Transverse colon (tissue), 4 donors: Measurements from ENCODE around the gene EFNA5. TPM values are rescaled to one million over a fixed set of nuclear protein-coding genes. Genes with fewer than 3 reads are reported as not detected.

Source experiments
- DNase-seq: peaks from one replicate; pipeline ENCODE4 v3.0.0-alpha.2; 2019
- H3K27ac ChIP-seq, 4 donors: fragments of 200-600 bp; sonication (generic); 2 replicates each; pipeline ENCODE4 v1.5.1; 2016 to 2018; ENCODE audit warnings: inconsistent platforms in 4 of 4
- H3K27me3 ChIP-seq: fragments of 200-600 bp; sonication (generic); 2 replicates; pipeline ENCODE4 v1.5.1; 2017; ENCODE audit warnings: inconsistent platforms
- H3K36me3 ChIP-seq, 4 donors: fragments of 200-600 bp; sonication (generic); 2 replicates each; pipeline ENCODE4 v1.5.1; 2017 to 2019; ENCODE audit warnings: inconsistent platforms in 4 of 4
- H3K4me1 ChIP-seq, 4 donors: fragments of 200-600 bp; sonication (generic); 2 replicates each; pipeline ENCODE4 v1.5.1; 2017 to 2020; ENCODE audit warnings: inconsistent platforms in 4 of 4
- H3K4me3 ChIP-seq, 4 donors: fragments of 200-600 bp; sonication (generic); 1 replicate in 1 of 4; 2 replicates in 3 of 4; pipeline versions ENCODE4 v1.5.1 to v1.6.1; 2017 to 2019; ENCODE audit warnings: inconsistent platforms in 4 of 4
- H3K9me3 ChIP-seq, 2 donors: fragments of 200-600 bp; sonication (generic); 2 replicates each; pipeline ENCODE4 v1.5.1; 2017 to 2019; ENCODE audit warnings: inconsistent platforms in 2 of 2
- CTCF ChIP-seq, 5 experiments: fragments of 200-600 bp in 3 of 5; fragments of 450-650 bp in 2 of 5; sonication (generic) in 3 of 5; IDR thresholded peaks; 1 replicate in 2 of 5; 2 replicates in 3 of 5; pipeline ENCODE4 v1.5.1; 2016 to 2017; ENCODE audit warnings: antibody characterized with exemption in 5 of 5, inconsistent platforms in 3 of 5, mild to moderate bottlenecking in 2 of 5, moderate library complexity in 1 of 5
- EP300 ChIP-seq: sonication (generic); formaldehyde crosslinking; IDR thresholded peaks from one replicate; pipeline ENCODE4 v1.6.1; 2017; ENCODE audit warnings: antibody characterized with exemption, low read depth
- POLR2A ChIP-seq: fragments of 450-650 bp; IDR thresholded peaks from one replicate; pipeline ENCODE4 v1.6.1; 2016; ENCODE audit warnings: antibody characterized with exemption, mild to moderate bottlenecking, moderate library complexity
- POLR2AphosphoS5 ChIP-seq, 3 donors: sonication (generic); formaldehyde crosslinking; IDR thresholded peaks; one replicate each; pipeline ENCODE4 v1.6.1; 2016; ENCODE audit warnings: antibody characterized with exemption in 3 of 3
- WGBS, 2 donors: methylation state at CpG; one replicate each; pipeline ENCODE4 v1.1.5; 2018; ENCODE audit warnings: low coverage in 1 of 2; 5-methylcytosine and 5-hydroxymethylcytosine counted together
- in situ Hi-C, 4 donors: fragments of 200-750 bp; cut with MboI; loops; one replicate each; pipeline versions ENCODE4 v1.15.0 to v1.15.1; 2017; ENCODE audit warnings: low sequenced_read_pairs in 3 of 4, low pct_ligation_motif_present in 1 of 4, low pct_unique_long_range_greater_than_20kb in 1 of 4
- intact Hi-C: fragments of 100-400 bp; cut with DNase I; formaldehyde crosslinking; loops from one replicate; pipeline ENCODE4 v1.15.1; 2023; ENCODE audit warnings: low total_unique reads
- total RNA-seq, 4 donors: library from RNA; depleted of rRNA; stranded (reverse); fragments of >200 nt; gene quantifications; one replicate each; pipeline ENCODE4 v1.1.0, GENCODE V29; 2016

EFNA5 gene
- total RNA-seq, 4 donors from 2014 or later, result 1.5 to 18.2 (median 12.1) TPM

DNA sequence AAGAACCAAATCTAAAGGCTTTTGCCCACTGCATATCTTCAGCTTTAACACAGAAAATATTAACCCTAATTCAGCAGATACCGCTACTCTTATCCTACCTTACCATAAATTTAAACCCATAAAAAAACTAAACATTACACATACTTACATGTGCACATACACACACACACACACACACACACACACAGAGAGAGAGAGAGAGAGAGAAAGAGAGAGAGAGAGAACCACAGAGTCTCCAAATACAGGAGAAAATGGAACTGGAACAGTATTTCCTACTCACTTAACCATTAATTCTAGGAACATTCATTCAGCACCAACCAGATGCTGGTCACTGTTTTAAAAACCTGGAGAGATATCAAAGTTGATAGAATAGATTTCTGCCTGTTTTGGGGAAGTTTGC is 53.7 kb downstream of the EFNA5 start:
- 73 to 78% methylated on average over 1 of the region's 1 CpG for WGBS, 2 donors
- Histone ChIP-seq H3K4me3 (no peak overlapping the region), H3K27me3 (no peaks in the 10 kb centered on the region), H3K36me3 (no peaks in the 10 kb centered on the region), H3K4me1 (peaks cover 0 to 8% (median 0%) of the 10 kb centered on the region in 4 donors), H3K9me3 (no peaks in the 10 kb centered on the region), H3K27ac (no peak overlapping the region)
- no peak for DNase-seq
- intact Hi-C loops, result no loop called here
- in situ Hi-C loops, result loop anchor here in 1 of 4 donors (25.0 kb wide), 1 partner anchor 655 kb away; no protein-coding TSS in a partner anchor
- TF ChIP-seq POLR2A (no peak), EP300 (no peak), CTCF (IDR thresholded peaks at IDR 0.05) (no peak), POLR2AphosphoS5 (IDR thresholded peaks at IDR 0.05) (no peak)

DNA sequence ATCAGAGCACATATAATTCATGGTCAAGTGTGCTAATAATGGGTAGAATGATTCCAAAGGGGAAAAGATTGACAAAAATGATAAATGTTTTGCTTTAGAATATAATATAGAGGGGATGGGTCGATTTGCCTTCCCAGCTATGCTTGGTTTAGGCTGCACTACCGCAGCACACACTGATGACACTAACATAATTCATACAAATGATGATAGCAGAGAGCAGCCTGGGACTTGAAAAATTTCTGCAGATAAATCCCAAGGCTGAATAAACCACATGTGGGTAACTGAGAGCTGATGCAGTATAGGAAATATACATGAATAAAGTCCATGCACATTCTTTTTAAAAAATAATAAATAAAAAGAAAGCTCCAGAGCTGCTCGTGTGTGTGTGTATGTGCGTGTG is 54.5 kb downstream of the EFNA5 start:
- no peak for DNase-seq
- Histone ChIP-seq H3K9me3 (no peaks in the 10 kb centered on the region), H3K36me3 (no peaks in the 10 kb centered on the region), H3K27ac (no peak overlapping the region), H3K4me3 (no peak overlapping the region), H3K4me1 (peaks cover 0 to 8% (median 0%) of the 10 kb centered on the region in 4 donors), H3K27me3 (no peaks in the 10 kb centered on the region)
- intact Hi-C loops (no loop called here), in situ Hi-C loops (loop anchor here in 1 of 4 donors (25.0 kb wide), 1 partner anchor 654 kb away; no protein-coding TSS in a partner anchor)
- WGBS, 2 donors, result 69% methylated on average over 4 of the region's 4 CpGs
- no peak for TF ChIP-seq EP300
- no peak for TF ChIP-seq CTCF (IDR thresholded peaks at IDR 0.05)
- no peak for TF ChIP-seq POLR2A
- no peak for TF ChIP-seq POLR2AphosphoS5 (IDR thresholded peaks at IDR 0.05)

DNA sequence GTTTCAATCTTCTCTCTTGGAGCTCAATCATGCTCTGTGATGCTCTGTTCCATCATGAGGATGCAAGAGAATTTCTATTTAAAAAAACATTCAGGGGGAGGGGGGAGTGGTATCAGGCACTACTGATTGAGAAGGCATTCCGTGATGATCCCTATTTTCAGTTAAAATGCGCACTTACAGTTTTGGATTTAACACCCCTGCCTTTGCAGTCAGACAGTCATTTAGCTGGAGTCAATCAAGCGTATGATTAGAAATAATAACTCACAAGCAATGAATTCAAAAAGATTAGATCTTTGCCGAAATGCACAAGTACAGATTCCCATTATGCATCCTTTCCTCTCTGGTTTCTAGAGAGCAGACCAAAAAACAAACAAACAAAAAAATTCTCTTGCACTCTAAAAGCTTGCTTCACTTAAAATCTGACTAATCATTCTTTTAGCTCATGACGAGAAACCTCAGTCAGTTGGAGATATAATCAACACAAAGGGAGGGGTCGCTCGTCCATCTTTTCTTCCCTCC is 55.4 kb downstream of the EFNA5 start:
- TF ChIP-seq EP300 (no peak), POLR2A (no peak), CTCF (IDR thresholded peaks at IDR 0.05) (no peak), POLR2AphosphoS5 (IDR thresholded peaks at IDR 0.05) (no peak)
- in situ Hi-C loops, result loop anchor here in 1 of 4 donors (25.0 kb wide), 1 partner anchor 653 kb away; no protein-coding TSS in a partner anchor
- H3K36me3 ChIP-seq, result no peaks in the 10 kb centered on the region
- WGBS, 2 donors, result 77 to 80% methylated on average over 7 of the region's 7 CpGs
- H3K27ac ChIP-seq, result no peak overlapping the region
- H3K27me3 ChIP-seq, result no peaks in the 10 kb centered on the region
- intact Hi-C loops, result no loop called here
- DNase-seq, result no peak
- H3K4me1 ChIP-seq, result peaks cover 0 to 8% (median 0%) of the 10 kb centered on the region in 4 donors
- no peaks in the 10 kb centered on the region for H3K9me3 ChIP-seq
- H3K4me3 ChIP-seq, result no peak overlapping the region

GRCh38 chr5:107612541-107612940 is 58.2 kb downstream of the EFNA5 start:
- no peak for DNase-seq
- H3K4me1 ChIP-seq, result peaks cover 0 to 13% (median 3%) of the 10 kb centered on the region in 4 donors
- WGBS, 2 donors, result 67 to 82% methylated on average over 1 of the region's 1 CpG
- H3K9me3 ChIP-seq, result no peaks in the 10 kb centered on the region
- no peak for TF ChIP-seq CTCF (IDR thresholded peaks at IDR 0.05)
- no peak overlapping the region for H3K4me3 ChIP-seq
- intact Hi-C loops (no loop called here), in situ Hi-C loops (loop anchor here in 1 of 4 donors (25.0 kb wide), 1 partner anchor 650 kb away; no protein-coding TSS in a partner anchor)
- no peak overlapping the region for H3K27ac ChIP-seq
- no peaks in the 10 kb centered on the region for H3K36me3 ChIP-seq
- H3K27me3 ChIP-seq, result no peaks in the 10 kb centered on the region
